T-cell (primary cell): Measurements from ENCODE around the gene CCND3. TPM values are rescaled to one million over a fixed set of nuclear protein-coding genes. Genes with fewer than 3 reads are reported as not detected.

Experiments used
- ATAC-seq, 4 experiments: fragments of 200-7000 bp in 3 of 4; fragments of 150-1000 bp in 1 of 4; cut with Tn5 transposase; replicated peaks in 1 of 4; 1 replicate in 3 of 4; 2 replicates in 1 of 4; pipeline ENCODE4 v1.10.0; 2021; ENCODE audit warnings: moderate library complexity in 3 of 4, mild to moderate bottlenecking in 2 of 4, moderate number of reproducible peaks in 1 of 4
- CTCF ChIA-PET, 2 donors: fragments of 300-600 bp; sonication (Branson Sonifier 250); formaldehyde crosslinking; loops; one replicate each; lab custom pipeline; 2022; ENCODE audit warnings: antibody characterized with exemption in 2 of 2; lab: Charles Lee
- POLR2A ChIA-PET, 2 donors: fragments of 300-600 bp; sonication (Branson Sonifier 250); formaldehyde crosslinking; loops; one replicate each; lab custom pipeline; 2022; ENCODE audit warnings: antibody characterized with exemption in 2 of 2; lab: Charles Lee
- DNase-seq, 35 experiments: peaks; one replicate each; pipeline versions ENCODE4 v3.0.0 to v3.0.0-alpha.2; 2013 to 2023
- H3K27ac ChIP-seq: one replicate; pipeline ENCODE4 v1.5.1; 2013; ENCODE audit warnings: low read length
- H3K27me3 ChIP-seq, 2 experiments: replicated peaks in 1 of 2; 1 replicate in 1 of 2; 2 replicates in 1 of 2; pipeline versions ENCODE4 v1.6.1 to v1.7.0; 2013; ENCODE audit warnings: low read length in 1 of 2, mixed read lengths in 1 of 2; ENCODE audit not compliant: control insufficient read depth in 2 of 2, insufficient read depth in 2 of 2; ENCODE audit errors: extremely low read depth in 1 of 2
- H3K36me3 ChIP-seq, 2 donors: 1 replicate in 1 of 2; 2 replicates in 1 of 2; pipeline versions ENCODE4 v1.6.1 to v1.7.0; 2013; ENCODE audit warnings: low read length in 1 of 2; ENCODE audit not compliant: control insufficient read depth in 2 of 2, insufficient read depth in 1 of 2; ENCODE audit errors: extremely low read depth in 1 of 2
- H3K4me1 ChIP-seq, 2 experiments: 1 replicate in 1 of 2; 2 replicates in 1 of 2; pipeline versions ENCODE4 v1.6.1 to v1.7.0; 2013; ENCODE audit warnings: low read length in 2 of 2, mixed read lengths in 1 of 2; ENCODE audit not compliant: insufficient read depth in 2 of 2, control insufficient read depth in 1 of 2; ENCODE audit errors: extremely low read depth in 1 of 2
- H3K4me3 ChIP-seq, 2 donors: 1 replicate in 1 of 2; 2 replicates in 1 of 2; pipeline versions ENCODE4 v1.5.1 to v1.7.0; 2013; ENCODE audit warnings: mild to moderate bottlenecking in 2 of 2, low read length in 1 of 2, moderate library complexity in 1 of 2; ENCODE audit not compliant: control insufficient read depth in 1 of 2; ENCODE audit errors: extremely low read depth in 1 of 2
- H3K9me3 ChIP-seq: 2 replicates; pipeline ENCODE4 v1.7.0; 2013
- H3K27ac Mint-ChIP-seq, 2 donors: one replicate each; pipeline ENCODE4 v1.8.0; 2020 to 2021; ENCODE audit warnings: mild to moderate bottlenecking in 2 of 2, mixed read lengths in 2 of 2
- H3K27me3 Mint-ChIP-seq, 2 donors: one replicate each; pipeline ENCODE4 v1.8.0; 2021 to 2022; ENCODE audit warnings: mixed read lengths in 2 of 2
- H3K36me3 Mint-ChIP-seq: one replicate; pipeline ENCODE4 v1.8.0; 2021; ENCODE audit warnings: mixed read lengths
- H3K4me1 Mint-ChIP-seq, 3 donors: one replicate each; pipeline ENCODE4 v1.8.0; 2020 to 2022; ENCODE audit warnings: mixed read lengths in 3 of 3, mild to moderate bottlenecking in 1 of 3
- H3K4me3 Mint-ChIP-seq, 3 donors: one replicate each; pipeline ENCODE4 v1.8.0; 2020 to 2022; ENCODE audit warnings: mild to moderate bottlenecking in 3 of 3, mixed read lengths in 3 of 3, moderate library complexity in 3 of 3
- H3K9me3 Mint-ChIP-seq, 3 donors: one replicate each; pipeline ENCODE4 v1.8.0; 2020 to 2022; ENCODE audit warnings: mixed read lengths in 3 of 3
- WGBS: methylation state at CpG from one replicate; pipeline ENCODE4 v1.1.5; 2013; ENCODE audit warnings: missing lambda C conversion rate; ENCODE audit not compliant: insufficient coverage; 5-methylcytosine and 5-hydroxymethylcytosine counted together
- total RNA-seq, 35 experiments: library from RNA in 6 of 35; stranded (reverse) in 6 of 35; fragments of 120-200 nt in 1 of 35; gene quantifications; one replicate each; pipeline versions ENCODE4 v1.2.1 to v1.2.4 and lab custom pipeline; 2013 to 2026

CCND3 gene
- total RNA-seq, 5 donors from 2014 or later (not counting 1 experiment from before 2014, with no cell fraction given) = 265 to 532 (median 284) TPM

DNA sequence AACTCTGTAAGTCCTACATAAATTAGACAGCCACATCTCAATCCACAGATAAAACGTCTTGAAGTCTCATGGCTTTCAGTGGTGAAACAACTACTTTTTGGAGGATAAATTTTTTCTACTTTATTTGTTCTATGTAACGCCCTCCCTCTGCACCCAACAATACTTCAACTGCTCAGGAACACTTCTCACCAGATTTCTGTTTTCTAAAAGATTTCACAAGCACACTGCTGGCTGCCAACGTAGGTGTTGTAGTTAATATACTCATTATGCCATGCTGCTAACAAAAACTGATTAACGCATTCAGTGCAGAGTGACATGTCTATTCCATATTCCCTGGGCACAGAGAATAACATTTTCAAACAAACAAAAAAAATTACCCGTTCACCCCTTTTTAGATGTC, 56.7 kb downstream of the CCND3 start:
- DNase-seq (no peak), ATAC-seq (no peak)
- ChIA-PET POLR2A (no interaction called here), CTCF (no interaction called here)
- H3K4me1 ChIP-seq = no peaks in the 10 kb centered on the region
- H3K4me3 ChIP-seq = no peak overlapping the region
- no peaks in the 10 kb centered on the region for H3K27me3 ChIP-seq
- no peaks in the 10 kb centered on the region for H3K9me3 ChIP-seq
- Mint-ChIP-seq H3K4me3 (no peak overlapping the region), H3K27ac (no peak overlapping the region), H3K4me1 (no peaks in the 10 kb centered on the region), H3K36me3 (no peaks in the 10 kb centered on the region), H3K27me3 (no peaks in the 10 kb centered on the region), H3K9me3 (no peaks in the 10 kb centered on the region)
- no CpG with 5 or more reads among the region's 5 CpGs for WGBS
- no peaks in the 10 kb centered on the region for H3K36me3 ChIP-seq
- no peak overlapping the region for H3K27ac ChIP-seq

Other genes with a start within 250 kb of the CCND3 start
- 10 to 100 TPM; 18.9 to 28.1 (median 19.5) TPM for gene TFEB, start 206.2 kb downstream of the CCND3 start, total RNA-seq
- gene PGC, start 194.4 kb downstream of the CCND3 start, total RNA-seq = under 1 TPM in 3 of 5 donors, not detected in 2; 0.58 to 0.86 (median 0.70) TPM
- gene FRS3, start 161.9 kb downstream of the CCND3 start, total RNA-seq = 10 to 100 TPM in 1 of 5 donors, 1 to 10 TPM in 4; 5.2 to 10.4 (median 8.9) TPM
- gene PRICKLE4, start 161.0 kb downstream of the CCND3 start, total RNA-seq = under 1 TPM in 2 of 5 donors, not detected in 3; 0.44 to 0.60 TPM
- gene TOMM6, start 154.1 kb downstream of the CCND3 start, total RNA-seq = 100 to 1,000 TPM; 124 to 131 (median 127) TPM
- 1 to 10 TPM; 2.5 to 5.2 (median 3.3) TPM for gene USP49, start 46.4 kb downstream of the CCND3 start, total RNA-seq
- gene MED20, start 20.7 kb downstream of the CCND3 start, total RNA-seq = 10 to 100 TPM in 3 of 5 donors, 1 to 10 TPM in 2; 5.4 to 12.1 (median 11.1) TPM
- 10 to 100 TPM in 3 of 5 donors, 1 to 10 TPM in 2; 3.5 to 20.5 (median 15.0) TPM for gene BYSL, start 20.3 kb downstream of the CCND3 start, total RNA-seq
- 10 to 100 TPM; 46.0 to 55.5 (median 47.6) TPM for gene TAF8, start 108.7 kb upstream of the CCND3 start, total RNA-seq
- gene C6orf132, start 200.8 kb upstream of the CCND3 start, total RNA-seq = under 1 TPM in 4 of 5 donors, not detected in 1; 0.05 to 0.18 (median 0.08) TPM
- gene GUCA1A, start 231.6 kb upstream of the CCND3 start, total RNA-seq = not detected